ENCODE data around the gene PLAAT4.
A peak's percentile ranks its signal among the peaks of the same experiment; 100 is the strongest.
"Not testable (repeated sequence)": the region's sequence is repeated elsewhere in the genome, so short reads cannot be mapped to it uniquely, and the experiment has no call there.

PLAAT4 gene

DNA sequence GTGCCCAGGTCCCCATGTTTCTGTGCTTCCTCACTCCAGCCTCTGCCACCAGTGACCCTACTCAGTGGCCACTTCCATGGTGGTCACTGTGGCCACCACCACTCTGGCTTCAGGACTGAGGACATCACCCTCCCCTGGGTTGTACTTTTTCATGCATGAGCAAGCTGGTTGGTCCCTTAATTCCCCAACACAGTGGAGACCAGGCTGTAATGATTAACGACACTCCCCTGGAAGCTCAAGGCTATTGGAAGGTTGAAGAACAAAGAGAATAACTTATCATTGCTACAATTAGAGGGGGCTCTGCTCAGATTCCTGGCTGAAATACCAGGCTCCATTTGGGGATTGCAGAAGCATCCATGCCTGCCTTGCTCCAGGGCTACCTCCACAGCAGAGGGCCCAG is 10.5 kb downstream of the PLAAT4 start:
- DNase-seq = no peak

DNA sequence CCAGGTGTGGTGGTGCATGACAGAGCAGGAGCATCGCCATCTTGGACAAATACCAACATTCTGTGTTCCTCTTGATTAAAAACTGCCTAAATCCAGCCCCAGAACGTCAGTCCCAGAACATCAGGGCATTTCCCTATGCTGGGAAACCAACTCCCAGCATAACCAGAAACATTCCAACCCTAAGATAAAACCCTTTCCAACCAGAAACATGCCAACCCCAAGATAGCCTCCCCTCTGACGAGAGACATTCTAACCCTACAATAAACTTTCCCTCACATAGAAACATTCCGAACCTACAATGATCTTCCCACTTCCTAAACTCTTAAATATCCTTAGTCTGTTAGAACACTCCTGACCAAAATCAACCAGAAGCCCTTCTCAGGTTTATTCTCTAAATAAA is 11.6 kb downstream of the PLAAT4 start:
- DNase-seq = no peak

DNA sequence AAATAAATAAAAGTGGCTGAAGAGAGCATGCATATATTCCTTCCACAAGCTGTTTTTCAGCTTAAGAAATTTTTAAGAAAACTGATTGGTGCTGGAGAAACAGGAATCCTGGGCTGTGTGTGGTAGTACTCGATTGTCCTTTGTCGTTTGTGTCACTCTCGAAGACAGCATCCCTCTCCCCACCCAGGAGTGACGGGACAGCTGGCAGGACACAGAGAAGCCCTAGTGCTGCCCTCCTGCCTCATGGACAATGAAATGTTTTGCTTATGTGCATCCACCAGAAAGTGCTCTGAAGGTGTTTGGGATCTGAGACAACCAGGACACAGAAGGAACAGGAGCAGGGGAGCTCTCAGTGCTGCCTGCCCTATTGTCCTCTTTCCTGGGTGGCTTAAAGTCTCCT is 12.8 kb downstream of the PLAAT4 start:
- no peak for DNase-seq

DNA sequence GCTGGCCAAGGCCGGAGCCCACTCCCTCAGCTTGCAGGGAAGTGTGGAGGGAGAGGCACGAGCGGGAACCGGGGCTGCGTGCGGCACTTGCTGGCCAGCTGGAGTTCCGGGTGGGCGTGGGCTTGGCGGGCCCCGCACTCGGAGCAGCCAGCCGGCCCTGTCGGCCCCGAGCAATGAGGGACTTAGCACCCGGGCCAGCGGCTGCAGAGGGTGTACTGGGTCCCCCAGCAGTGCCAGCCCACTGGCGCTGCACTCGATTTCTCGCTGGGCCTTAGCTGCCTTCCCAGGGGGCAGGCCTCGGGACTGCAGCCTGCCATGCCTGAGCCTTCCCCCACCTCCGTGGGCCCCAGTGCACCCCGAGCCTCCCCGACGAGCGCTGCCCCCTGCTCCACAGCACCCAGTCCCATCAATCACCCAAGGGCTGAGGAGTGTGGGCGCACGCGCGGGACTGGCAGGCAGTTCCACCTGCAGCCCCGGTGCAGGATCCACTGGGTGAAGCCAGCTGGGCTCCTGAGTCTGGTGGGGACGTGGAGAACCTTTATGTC is 13.6 kb downstream of the PLAAT4 start:
- DNase-seq = not testable (repeated sequence)

DNA sequence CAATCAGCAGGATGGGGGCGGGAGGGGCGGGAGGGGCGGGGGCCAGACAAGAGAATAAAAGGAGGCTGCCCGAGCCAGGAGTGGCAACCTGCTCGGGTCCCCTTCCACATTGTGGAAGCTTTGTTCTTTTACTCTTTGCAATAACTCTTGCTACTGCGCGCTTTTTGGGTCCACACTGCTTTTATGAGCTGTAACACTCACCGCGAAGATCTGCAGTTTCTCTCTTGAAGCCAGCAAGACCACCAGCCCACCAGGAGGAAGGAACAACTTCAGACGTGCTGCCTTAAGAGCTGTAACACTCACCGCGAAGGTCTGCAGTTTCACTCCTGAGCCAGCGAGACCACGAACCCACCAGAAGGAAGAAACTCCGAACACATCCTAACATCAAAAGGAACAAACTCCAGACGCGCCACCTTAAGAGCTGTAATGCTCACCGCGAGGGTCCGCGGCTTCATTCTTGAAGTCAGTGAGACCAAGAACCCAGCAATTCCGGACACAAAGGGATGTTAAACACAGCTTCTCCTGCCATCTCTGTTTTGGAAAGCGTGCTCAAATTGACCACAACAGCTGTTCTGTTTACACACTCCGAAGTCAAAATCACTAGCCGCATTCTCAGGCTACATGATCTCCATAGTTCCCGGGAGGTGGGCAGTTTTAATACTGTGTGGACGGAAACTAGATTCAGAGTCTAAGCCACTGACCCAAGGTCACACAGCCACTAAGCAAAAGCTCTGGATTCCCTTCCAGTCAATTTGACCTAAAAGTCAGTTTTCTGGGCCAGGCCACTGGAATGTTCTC is 14.7 kb downstream of the PLAAT4 start:
- DNase-seq = peak; percentile 47

DNA sequence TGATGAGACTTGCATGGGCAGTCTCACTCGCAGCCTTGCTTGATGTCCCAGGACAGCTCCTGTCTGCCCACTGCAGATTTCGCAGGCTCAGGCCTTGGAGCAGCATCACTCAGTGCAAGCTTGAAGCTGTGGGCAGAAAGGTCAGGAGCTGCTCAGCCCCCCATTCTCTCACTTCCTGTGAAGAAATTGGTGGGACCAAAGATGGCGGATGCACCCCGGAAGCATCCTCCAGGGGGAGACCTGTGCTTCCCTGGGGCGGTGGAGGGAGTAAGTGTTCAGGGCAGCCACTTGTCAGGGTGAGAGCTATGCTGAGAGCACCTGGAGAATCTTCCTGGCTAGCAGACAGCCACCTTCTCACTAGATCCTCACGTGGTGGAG is 15.3 kb downstream of the PLAAT4 start:
- no peak for DNase-seq

DNA sequence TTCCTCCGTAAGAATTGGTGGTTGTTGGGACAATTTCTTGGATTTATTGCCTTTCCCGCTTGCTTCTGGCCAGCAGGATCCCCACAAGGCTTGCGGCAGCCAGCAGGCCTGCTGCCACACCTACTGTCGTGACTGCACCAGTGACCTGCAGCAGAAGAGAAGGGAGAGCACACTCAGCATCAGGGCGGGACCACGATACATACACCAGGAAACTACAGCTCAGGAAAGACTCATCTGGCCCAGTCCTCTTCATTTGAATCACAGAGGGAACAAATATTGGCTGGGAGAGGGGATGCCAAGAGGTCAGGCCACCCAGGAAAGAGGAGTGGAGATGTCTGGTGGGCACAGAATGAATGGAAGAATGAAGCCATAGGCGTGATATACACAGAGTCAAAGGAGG is 16.3 kb downstream of the PLAAT4 start:
- no peak for DNase-seq

DNA sequence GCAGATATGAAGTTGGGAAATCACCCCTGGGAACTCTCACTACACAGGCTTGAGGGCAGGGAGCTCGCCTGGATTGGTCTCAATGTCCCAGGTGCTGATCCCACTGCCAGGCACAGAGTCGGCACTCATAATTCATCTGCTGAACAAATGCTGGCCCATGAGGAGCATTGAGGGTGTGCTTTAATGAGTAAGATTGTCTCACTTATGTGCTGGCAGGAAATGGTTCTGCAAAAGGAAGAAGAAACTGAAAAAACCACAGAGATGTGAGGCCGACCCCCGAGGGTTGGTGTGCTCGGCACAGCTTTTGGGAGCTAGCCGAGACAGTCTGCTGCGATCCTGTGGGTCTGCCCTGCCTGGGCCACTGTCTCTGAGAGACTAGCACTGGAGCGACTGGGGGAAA is 17.2 kb downstream of the PLAAT4 start:
- no peak for DNase-seq

DNA sequence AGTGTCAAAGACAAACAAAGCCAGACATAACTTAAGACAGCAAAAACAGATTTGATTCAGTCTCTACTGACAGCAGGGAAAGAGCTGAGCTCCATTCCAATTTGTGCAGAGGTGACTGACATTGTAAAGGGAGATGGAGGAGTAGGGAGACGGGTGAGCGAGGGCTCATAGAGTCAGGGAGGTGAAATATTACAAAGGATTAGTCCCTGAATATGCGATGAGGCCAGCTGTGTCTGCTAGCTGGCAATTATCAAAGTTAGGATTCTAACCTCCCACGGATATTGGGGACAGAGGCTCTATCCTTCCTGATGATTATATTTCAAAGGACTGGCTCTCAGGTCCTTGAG is 18.2 kb downstream of the PLAAT4 start:
- DNase-seq = no peak

DNA sequence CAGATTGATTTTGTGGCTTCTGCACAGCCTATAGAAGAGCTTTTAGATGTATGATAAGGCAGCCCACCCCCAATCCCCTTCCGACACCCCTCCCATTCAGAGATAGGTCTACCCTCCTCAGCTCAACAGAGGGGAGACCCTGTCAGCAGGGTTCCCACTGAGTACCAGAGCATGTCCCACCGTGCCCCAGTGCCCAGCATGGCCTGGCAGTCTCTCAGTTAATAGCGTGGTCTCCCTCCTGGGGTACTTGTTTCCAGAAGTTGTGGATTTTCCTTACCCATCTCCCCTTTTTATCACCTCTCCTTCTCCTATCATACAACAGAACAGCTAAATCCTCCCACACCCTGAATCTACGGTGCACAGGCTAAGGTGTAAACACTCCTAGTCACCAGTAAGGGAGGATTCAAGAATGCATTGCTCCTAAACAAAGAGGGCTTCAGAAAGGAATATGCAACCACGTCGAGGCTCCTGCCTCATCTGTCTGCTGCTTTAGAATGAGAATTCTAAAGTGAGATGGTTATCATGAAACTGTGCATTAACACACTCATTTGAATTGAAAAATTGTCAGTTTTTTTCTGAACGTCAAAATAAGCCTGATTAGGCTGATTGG is 19.9 kb downstream of the PLAAT4 start:
- no peak for DNase-seq

DNA sequence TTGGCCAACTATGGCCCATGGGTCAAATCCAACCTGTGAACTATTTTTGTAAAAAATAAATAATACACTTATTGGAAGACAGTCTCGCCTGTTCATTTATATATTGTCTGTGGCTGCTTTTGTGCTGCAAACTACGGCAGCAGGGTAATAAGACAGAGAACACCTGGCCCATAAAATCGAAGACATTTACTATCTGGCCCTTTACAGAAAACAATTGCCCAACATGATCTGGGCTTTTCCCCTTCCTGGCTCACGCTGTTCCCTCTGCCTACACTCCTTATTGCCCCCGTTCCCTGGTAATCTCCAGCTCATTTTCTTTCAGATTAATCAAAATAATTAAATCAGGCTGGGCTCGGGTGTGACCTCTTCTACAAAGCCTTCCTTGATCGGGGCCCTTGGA is 21.0 kb downstream of the PLAAT4 start:
- no peak for DNase-seq

DNA sequence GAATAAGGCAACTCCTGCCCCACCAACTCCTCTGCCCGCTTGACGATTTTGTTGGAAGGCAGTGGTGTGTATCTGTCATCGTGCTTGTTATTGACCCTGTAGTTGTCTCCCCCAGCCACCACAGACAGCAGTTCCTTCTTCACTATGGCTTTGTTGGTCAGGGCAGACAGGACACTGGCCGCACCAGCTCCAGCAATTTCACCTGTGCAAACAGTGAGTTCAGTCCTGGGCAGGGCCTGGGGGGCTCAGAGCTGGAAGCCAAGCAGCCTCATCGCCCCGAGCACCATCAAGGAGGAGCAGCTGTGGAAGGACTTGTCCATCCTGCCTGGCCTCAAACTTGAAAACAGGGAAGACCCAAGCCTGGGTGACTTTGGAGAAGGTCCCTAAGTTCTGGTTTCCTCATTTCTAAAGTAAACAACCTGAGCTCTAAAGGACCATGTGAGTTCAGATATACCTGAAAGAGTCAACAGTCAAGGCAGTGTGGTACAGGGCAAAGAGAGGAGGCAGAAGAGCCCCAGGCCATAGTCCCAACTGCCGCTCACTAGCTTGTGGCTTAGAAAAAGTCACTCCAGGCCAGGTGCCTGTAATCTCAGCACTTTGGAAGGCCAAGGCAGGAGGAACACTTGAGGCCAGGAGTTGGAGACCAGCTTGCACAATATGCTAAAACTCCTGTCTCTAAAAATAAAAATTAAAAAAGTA is 22.0 kb downstream of the PLAAT4 start:
- DNase-seq = no peak

DNA sequence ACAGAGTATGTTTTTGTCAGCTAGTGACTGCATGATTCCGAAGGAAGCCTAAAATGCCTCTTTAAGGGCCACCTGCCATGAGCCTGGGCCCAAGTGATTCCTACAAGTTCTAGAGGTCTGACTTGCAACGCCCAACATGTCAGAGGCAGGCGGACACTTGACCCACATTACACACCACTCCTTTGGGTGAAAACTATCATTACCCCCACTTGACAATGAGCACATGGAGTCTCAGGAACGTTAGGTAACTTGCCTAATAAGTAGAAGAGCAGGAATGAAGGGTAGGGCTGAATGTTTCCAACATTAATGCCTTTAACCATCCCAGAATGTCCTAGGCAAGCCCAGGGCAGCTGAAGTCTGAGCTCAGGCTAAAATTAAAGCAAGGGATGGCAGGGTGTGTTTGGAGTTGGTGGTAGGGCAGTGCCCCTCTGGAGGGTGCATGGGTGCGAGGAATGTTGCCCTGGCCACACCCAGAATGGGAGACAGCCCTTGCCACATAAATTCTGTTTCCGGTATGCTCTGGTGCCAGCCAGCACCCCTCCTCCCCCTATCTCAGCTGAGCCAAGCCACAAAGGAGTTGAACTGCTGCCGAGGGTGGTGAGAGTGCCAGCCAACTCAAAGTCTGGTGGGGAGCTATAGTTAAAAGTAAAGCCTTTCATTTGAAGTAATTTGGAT is 24.0 kb downstream of the PLAAT4 start:
- peak; percentile 60 for DNase-seq

DNA sequence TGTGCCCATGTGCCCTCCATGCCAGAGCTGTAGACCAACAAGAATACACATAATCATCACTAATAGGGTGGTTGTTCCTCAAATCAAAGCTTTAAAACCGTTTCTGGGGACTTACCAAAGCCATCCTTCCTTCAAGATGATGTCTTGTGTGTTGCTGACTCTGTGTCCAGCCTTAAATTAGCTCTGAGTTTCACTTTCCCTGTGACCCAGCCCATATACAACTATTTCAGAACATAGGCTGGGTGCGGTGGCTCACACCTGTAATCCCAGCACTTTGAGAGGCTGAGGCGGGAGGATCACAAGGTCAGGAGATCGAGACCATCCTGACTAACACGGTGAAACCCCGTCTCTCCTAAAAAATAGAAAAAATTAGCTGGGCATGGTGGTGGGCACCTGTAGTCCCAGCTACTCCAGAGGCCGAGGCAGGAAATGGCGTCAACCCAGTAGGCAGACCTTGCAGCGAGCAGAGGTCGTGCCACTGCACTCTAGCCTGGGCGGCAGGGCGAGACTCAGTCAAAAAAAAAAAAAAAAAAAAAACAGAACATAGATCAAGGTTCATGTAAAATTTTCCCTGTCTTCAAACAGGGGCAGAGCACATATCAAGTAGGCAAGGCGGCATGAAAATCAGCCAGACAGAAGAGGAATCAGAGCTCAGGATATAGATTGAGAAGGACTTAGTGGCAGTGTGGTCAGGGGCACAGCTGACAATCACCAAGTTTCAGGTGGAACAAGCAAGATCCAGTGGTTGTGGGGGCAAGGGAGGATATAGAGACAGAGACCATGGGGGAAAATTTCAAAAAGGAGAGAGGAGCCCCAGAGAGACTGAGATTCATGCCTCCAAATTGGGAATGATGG is 26.8 kb downstream of the PLAAT4 start, which contains the start of gene PLAAT2:
PLAAT2 (minus strand) TSS at position 179 of the 855 bp plus-strand sequence; CDS start at position 124, 55 bp downstream.
- no peak for DNase-seq

DNA sequence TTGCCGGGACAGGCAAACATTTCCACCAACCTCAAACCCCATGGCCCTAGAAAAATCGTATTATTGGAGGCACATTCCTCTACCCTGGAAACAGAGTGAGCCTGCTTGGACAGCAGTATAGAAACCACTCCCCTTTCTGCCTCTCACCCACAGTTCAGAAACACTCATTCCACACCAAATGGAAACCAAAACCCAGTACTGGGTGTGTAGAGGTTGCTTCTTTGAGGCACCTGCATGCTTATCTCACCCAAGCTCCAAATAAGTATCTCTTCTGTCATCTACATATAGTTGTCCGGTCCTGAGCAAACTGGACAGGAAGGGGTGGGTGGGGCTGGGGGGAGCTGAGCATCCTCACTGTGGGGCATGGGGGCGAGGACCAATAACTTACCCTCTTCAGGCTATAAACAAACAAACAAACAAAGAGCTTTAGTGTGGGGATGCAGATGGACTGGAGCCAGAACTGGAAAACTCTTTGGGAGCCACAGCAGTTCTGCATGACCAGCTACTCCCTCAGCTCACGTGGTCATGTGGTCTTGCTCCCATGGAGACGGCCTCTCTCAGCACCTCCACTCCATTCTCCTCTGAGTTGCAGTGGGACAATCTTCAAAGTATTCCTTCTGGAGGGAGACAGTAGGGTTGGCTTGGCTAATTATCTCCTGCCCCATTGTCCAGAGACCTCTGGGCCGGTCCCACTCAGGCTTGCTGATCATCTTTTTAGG is 27.6 kb downstream of the PLAAT4 start:
- no peak for DNase-seq

DNA sequence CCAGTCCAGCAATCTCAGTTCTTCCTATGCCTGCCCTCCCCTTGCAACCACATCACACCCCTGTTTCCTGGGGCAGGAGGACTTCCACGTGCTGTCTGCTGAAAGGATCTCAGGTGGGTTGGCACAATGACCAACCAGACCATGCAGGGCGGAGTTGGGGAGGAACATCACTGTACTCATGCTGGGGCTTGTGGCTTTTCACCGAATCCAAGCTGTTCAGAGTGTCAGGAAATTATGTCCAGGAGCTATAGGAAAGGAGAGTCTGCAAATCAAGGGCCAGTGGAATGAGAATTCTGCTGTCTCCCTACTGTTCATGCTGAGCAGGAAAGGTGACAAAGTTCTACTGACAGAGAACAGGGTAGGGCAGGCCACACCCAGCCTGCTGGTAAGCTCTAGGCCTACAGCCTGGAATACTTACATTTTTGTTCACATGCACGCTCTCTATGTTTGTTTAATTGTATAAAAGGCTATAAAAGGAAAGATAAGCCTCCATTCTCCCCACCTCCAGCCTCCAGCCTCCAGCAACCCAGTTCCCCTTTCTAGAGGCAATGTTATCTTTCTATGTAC is 28.3 kb downstream of the PLAAT4 start:
- DNase-seq = no peak

DNA sequence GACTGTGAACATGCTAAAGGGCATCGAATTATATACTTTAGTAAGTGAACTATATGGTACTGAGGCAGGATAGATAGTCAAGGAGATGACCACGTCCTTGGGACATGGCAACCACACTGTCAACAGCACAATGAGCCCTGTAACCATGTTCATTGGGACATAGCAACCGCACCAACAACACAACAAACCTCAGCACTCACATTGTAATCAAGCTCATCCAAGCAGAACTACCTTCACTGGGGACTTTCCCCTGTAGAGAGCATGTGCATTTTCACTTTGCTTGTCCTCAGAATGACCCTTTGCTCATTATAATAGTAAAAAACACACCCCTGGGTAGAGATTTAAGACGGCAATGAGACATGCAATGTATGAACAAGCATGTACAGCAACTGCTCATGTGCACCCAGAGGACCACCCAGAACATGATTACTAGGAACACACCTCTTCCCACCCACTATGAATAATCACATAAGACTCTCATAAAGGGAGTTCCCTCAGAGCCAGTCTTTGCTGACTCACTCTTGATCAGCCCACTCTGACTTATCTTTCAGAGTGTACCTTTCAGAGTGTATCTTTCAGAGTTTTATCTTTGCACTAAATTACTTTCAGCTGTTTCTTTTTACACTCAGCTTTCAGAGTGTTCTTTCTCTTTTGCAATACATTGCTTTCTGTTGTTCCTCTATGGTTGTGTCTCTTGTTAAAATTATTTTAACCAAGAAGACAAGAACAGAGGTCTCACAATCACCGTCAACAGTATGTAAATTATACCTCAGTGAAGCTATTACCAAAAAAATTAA is 30.6 kb downstream of the PLAAT4 start:
- DNase-seq = peak; percentile 63

DNA sequence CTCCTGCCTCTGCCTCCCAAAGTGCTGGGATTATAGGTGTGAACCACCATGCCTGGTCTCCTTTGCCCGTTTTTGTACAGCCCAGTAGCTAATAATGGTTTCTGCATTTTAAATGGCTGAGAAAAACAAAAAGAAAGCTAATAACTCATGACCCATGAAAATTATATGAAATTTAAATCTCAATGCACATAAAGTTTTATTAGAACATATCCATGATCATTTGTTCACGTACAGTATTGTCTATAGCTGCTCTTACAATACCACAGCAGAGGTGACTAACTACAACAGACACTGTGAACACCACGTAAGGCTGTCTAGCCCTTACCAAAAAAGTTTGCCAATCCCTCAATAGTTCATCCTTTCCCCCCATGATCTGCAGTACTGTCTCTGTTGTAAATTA is 33.0 kb downstream of the PLAAT4 start:
- DNase-seq = no peak

DNA sequence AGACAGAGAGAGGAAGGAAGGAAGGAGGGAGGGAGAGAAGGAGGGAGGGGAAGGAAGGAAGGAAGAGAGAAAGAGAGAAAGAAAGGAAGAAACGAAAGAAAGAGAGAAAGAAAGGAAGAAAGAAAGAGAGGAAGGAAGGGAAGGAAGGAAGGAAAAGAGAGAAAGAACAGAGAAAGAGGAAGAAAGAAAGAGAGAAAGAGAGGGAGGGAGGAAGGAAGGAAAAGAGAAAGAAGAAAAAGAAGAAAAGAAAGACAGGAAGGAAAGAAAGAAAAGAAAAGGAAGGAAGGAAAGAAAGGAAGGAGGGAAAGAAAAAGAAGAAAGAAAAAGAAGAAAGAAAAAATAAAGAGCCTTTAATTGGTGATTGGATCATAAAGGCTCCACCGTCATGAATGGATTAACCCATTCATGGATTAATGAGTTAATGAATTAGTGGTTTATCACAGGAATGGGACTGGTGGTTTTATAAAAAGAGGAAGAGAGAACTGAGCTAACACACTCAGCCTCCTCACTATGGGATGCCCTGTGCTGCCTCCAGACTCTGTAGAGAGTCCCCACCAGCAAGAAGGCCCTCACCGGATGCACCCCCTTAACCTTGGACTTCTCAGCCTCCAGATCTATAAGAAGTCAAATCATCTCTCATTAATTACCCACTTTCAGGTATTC is 35.5 kb downstream of the PLAAT4 start:
- DNase-seq = no peak

All from femur (tissue), 1 donor.